PC-9 (cell line): ENCODE results near the gene CDAN1. TPM values are rescaled to one million over a fixed set of nuclear protein-coding genes. Genes with fewer than 3 reads are reported as not detected.

Experiments used
- BruUV-seq: library from RNA; stranded (reverse); fragments of 400-500 nt; replicated peaks from 2 replicates; lab custom pipeline; 2021; lab: Mats Ljungman, UMichigan
- CTCF ChIA-PET: fragments of 300-600 bp; sonication (Branson Sonifier 250); formaldehyde crosslinking; loops from one replicate; lab custom pipeline; 2022; ENCODE audit warnings: antibody characterized with exemption; lab: Charles Lee
- POLR2A ChIA-PET: fragments of 300-600 bp; sonication (Branson Sonifier 250); formaldehyde crosslinking; loops from one replicate; lab custom pipeline; 2022; ENCODE audit warnings: antibody characterized with exemption; ENCODE audit not compliant: unreplicated experiment; lab: Charles Lee
- DNase-seq, 2 experiments: peaks; one replicate each; pipeline versions ENCODE4 v3.0.0 to v3.0.0-alpha.2; 2015 to 2022; ENCODE audit warnings: mixed read lengths in 1 of 2
- H2AFZ ChIP-seq: fragments of 200-600 bp; sonication (generic); 2 replicates; pipeline ENCODE4 v1.8.1; 2017; ENCODE audit warnings: antibody characterized with exemption
- H3F3A ChIP-seq: fragments of 200-600 bp; sonication (generic); 2 replicates; pipeline ENCODE4 v1.8.1; 2017; ENCODE audit warnings: antibody characterized with exemption, mild to moderate bottlenecking, low read depth; ENCODE audit not compliant: insufficient read depth
- H3K27ac ChIP-seq: fragments of 200-600 bp; sonication (generic); 2 replicates; pipeline ENCODE4 v1.6.1; 2016; ENCODE audit warnings: mixed run types
- H3K27me3 ChIP-seq: fragments of 200-600 bp; sonication (generic); 2 replicates; pipeline ENCODE4 v1.6.1; 2016; ENCODE audit warnings: low read depth, mixed run types; ENCODE audit not compliant: insufficient read depth
- H3K36me3 ChIP-seq: fragments of 200-600 bp; sonication (generic); 2 replicates; pipeline ENCODE4 v1.6.1; 2016; ENCODE audit warnings: low read depth, mixed run types
- H3K4me1 ChIP-seq: fragments of 200-600 bp; sonication (generic); replicated peaks from 2 replicates; pipeline ENCODE4 v1.6.1; 2016; ENCODE audit warnings: mixed run types; ENCODE audit not compliant: insufficient read depth
- H3K4me2 ChIP-seq: fragments of 200-600 bp; sonication (generic); 2 replicates; pipeline ENCODE4 v1.6.1; 2017; ENCODE audit warnings: mixed run types
- H3K4me3 ChIP-seq: fragments of 200-600 bp; sonication (generic); 2 replicates; pipeline ENCODE4 v1.6.1; 2016; ENCODE audit warnings: mixed run types
- H3K79me2 ChIP-seq: fragments of 200-600 bp; sonication (generic); 2 replicates; pipeline ENCODE4 v1.6.1; 2017; ENCODE audit warnings: low read depth, mixed run types
- H3K9me2 ChIP-seq: fragments of 200-600 bp; sonication (generic); 2 replicates; pipeline ENCODE4 v1.8.1; 2017; ENCODE audit warnings: mild to moderate bottlenecking; ENCODE audit not compliant: insufficient read depth
- H3K9me3 ChIP-seq: fragments of 200-600 bp; sonication (generic); 2 replicates; pipeline ENCODE4 v1.8.1; 2016; ENCODE audit warnings: low read depth; ENCODE audit not compliant: insufficient read depth
- H4K20me1 ChIP-seq: fragments of 200-600 bp; sonication (generic); 2 replicates; pipeline ENCODE4 v1.8.1; 2017; ENCODE audit not compliant: insufficient read depth
- CTCF ChIP-seq: fragments of 200-600 bp; sonication (generic); conservative IDR thresholded peaks from 2 replicates; pipeline ENCODE4 v1.6.1; 2017; ENCODE audit warnings: mixed run types, antibody characterized with exemption, mild to moderate bottlenecking, moderate library complexity
- EZH2 ChIP-seq: fragments of 200-600 bp; sonication (generic); IDR thresholded peaks from 2 replicates; pipeline ENCODE4 v1.8.0; 2017; ENCODE audit warnings: antibody characterized with exemption, low read depth
- intact Hi-C: fragments of 100-400 bp; cut with micrococcal nuclease; formaldehyde crosslinking; loops from one replicate; pipeline ENCODE4 v1.10.0; 2022; ENCODE audit not compliant: unreplicated experiment
- total RNA-seq: library from RNA; stranded (reverse); gene quantifications from 2 replicates; pipeline ENCODE4 v1.2.3, GENCODE V29; 2021

The CDAN1 gene
- total RNA-seq, 1 experiment from 2014 or later: 23.4 TPM

GRCh38 chr15:42719043-42719442, 17.9 kb downstream of the CDAN1 start:
- ChIA-PET CTCF (no interaction called here), POLR2A (no interaction called here)
- no peak for DNase-seq
- Histone ChIP-seq H3K4me2 (no peak overlapping the region), H3K27ac (no peak overlapping the region), H3K4me1 (peaks cover 14% of the 10 kb centered on the region; the same call in 1 of the 2 replicates), H3K4me3 (no peak overlapping the region), H3K9me3 (no peaks in the 10 kb centered on the region), H3F3A (peaks cover 10% of the 10 kb centered on the region), H3K79me2 (no peaks in the 10 kb centered on the region), H3K36me3 (no peaks in the 10 kb centered on the region), H3K9me2 (no peaks in the 10 kb centered on the region), H4K20me1 (no peaks in the 10 kb centered on the region), H3K27me3 (no peaks in the 10 kb centered on the region), H2AFZ (no peak overlapping the region)
- no TSS peak for BruUV-seq
- no peak for TF ChIP-seq EZH2
- intact Hi-C loops: no loop called here

GRCh38 chr15:42716626-42717025, 20.3 kb downstream of the CDAN1 start:
- no peak overlapping the region for H3K4me2 ChIP-seq
- H3K27me3 ChIP-seq: no peaks in the 10 kb centered on the region
- no peaks in the 10 kb centered on the region for H3K9me2 ChIP-seq
- no peaks in the 10 kb centered on the region for H3K36me3 ChIP-seq
- H3K4me3 ChIP-seq: no peak overlapping the region
- TF ChIP-seq EZH2 (no peak), CTCF (no peak)
- intact Hi-C loops: no loop called here
- H3K79me2 ChIP-seq: no peaks in the 10 kb centered on the region
- BruUV-seq: no TSS peak
- H3F3A ChIP-seq: peaks cover 10% of the 10 kb centered on the region
- no peak for DNase-seq
- H4K20me1 ChIP-seq: no peaks in the 10 kb centered on the region
- no peak overlapping the region for H2AFZ ChIP-seq
- POLR2A ChIA-PET: interaction anchor here (0.7 to 1.0 kb wide), 2 partner anchors 73 to 777 kb away, joined by 3 read pairs; no protein-coding TSS in a partner anchor
- no peak overlapping the region for H3K27ac ChIP-seq
- no peaks in the 10 kb centered on the region for H3K9me3 ChIP-seq
- CTCF ChIA-PET: no interaction called here
- H3K4me1 ChIP-seq: peaks cover 14% of the 10 kb centered on the region; the same call in 1 of the 2 replicates

- Histone ChIP-seq H3K4me3 (no peak overlapping the region), H3K4me2 (no peak overlapping the region), H3K27ac (no peak overlapping the region), H3K9me3 (no peaks in the 10 kb centered on the region), H3K27me3 (no peaks in the 10 kb centered on the region), H3F3A (peaks cover 10% of the 10 kb centered on the region), H4K20me1 (no peaks in the 10 kb centered on the region), H3K79me2 (no peaks in the 10 kb centered on the region), H3K36me3 (no peaks in the 10 kb centered on the region), H3K9me2 (no peaks in the 10 kb centered on the region), H2AFZ (no peak overlapping the region), H3K4me1 (peaks cover 14% of the 10 kb centered on the region; the same call in 1 of the 2 replicates)
- DNase-seq: no peak
- no peak for TF ChIP-seq CTCF
- no peak for TF ChIP-seq EZH2
- BruUV-seq: no TSS peak
- ChIA-PET CTCF (interaction anchor here (0.5 kb wide), 1 partner anchor 122 kb away, joined by 3 read pairs; no protein-coding TSS in a partner anchor), POLR2A (interaction anchor here (0.7 kb wide), 1 partner anchor 74 kb away, joined by 3 read pairs; no protein-coding TSS in a partner anchor)
- intact Hi-C loops: no loop called here
These were observed 20.8 kb downstream of the CDAN1 start for GRCh38 chr15:42716125-42716524.

GRCh38 chr15:42712584-42712983, 24.3 kb downstream of the CDAN1 start:
- ChIA-PET CTCF (interaction anchor here (0.6 kb wide), 1 partner anchor 52 kb away, joined by 7 read pairs; no protein-coding TSS in a partner anchor), POLR2A (no interaction called here)
- H3K27ac ChIP-seq: no peak overlapping the region
- no peaks in the 10 kb centered on the region for H3K79me2 ChIP-seq
- no peak overlapping the region for H2AFZ ChIP-seq
- H3K9me3 ChIP-seq: no peaks in the 10 kb centered on the region
- H3K4me1 ChIP-seq: no peaks in the 10 kb centered on the region
- H3K4me2 ChIP-seq: no peak overlapping the region
- H3K9me2 ChIP-seq: no peaks in the 10 kb centered on the region
- no TSS peak for BruUV-seq
- no peaks in the 10 kb centered on the region for H3F3A ChIP-seq
- no peaks in the 10 kb centered on the region for H3K36me3 ChIP-seq
- no peak overlapping the region for H3K4me3 ChIP-seq
- no peaks in the 10 kb centered on the region for H4K20me1 ChIP-seq
- no peaks in the 10 kb centered on the region for H3K27me3 ChIP-seq
- no peak for DNase-seq
- TF ChIP-seq CTCF (no peak), EZH2 (no peak)
- intact Hi-C loops: no loop called here
